ENCODE results near the gene RNF10.

The RNF10 gene

DNA sequence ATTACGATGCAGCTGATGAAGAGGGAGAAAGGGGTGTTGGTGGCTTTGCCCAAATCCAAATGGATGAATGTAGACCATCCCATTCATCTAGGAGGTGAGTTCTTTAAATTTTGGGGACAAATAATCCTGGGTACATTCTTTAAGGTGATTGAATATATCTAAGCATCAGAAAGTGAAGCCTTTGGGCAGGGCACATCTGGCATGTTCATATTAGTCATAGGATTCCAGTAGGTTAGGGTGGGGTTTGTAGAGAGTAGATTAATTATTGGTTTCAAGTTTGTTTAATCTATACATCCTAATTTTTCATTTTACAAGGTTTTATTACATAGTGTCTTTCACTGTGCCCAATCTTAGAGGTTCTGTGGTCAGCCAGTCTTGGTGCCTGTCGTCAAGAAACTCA is 23.4 kb downstream of the RNF10 start:
- H3K4me3 ChIP-seq (ENCODE audit: low read depth, low read length), result no peak overlapping the region
- TF ChIP-seq, protein P1, sequence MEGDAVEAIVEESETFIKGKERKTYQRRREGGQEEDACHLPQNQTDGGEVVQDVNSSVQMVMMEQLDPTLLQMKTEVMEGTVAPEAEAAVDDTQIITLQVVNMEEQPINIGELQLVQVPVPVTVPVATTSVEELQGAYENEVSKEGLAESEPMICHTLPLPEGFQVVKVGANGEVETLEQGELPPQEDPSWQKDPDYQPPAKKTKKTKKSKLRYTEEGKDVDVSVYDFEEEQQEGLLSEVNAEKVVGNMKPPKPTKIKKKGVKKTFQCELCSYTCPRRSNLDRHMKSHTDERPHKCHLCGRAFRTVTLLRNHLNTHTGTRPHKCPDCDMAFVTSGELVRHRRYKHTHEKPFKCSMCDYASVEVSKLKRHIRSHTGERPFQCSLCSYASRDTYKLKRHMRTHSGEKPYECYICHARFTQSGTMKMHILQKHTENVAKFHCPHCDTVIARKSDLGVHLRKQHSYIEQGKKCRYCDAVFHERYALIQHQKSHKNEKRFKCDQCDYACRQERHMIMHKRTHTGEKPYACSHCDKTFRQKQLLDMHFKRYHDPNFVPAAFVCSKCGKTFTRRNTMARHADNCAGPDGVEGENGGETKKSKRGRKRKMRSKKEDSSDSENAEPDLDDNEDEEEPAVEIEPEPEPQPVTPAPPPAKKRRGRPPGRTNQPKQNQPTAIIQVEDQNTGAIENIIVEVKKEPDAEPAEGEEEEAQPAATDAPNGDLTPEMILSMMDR (IDR thresholded peaks at IDR 0.05; ENCODE audit: borderline replicate concordance, insufficient read depth, low read depth, low read length), result no peak

DNA sequence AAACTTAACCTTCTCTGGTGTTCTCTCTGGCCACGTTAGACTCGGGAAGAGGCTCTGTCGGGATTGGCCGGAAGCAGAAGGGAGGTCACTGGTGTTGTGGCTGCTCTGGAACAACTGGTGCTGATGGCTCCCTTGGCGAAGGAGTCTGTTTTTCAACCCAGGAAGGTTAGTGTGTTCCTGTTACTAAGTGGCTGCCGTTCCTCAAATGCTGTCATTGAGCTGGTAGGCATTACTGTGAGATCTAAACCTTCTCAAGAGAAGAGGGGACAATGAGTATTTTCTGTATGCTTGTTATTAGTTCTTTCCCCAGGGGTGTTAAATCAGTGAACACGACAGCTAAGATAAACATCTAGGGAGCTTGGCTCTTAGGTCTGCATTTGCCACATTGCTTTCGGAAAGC is 28.8 kb downstream of the RNF10 start:
- no peak overlapping the region for H3K4me3 ChIP-seq (ENCODE audit: low read depth, low read length)
- TF ChIP-seq, protein P1 (IDR thresholded peaks at IDR 0.05; ENCODE audit: borderline replicate concordance, insufficient read depth, low read depth, low read length), result no peak

DNA sequence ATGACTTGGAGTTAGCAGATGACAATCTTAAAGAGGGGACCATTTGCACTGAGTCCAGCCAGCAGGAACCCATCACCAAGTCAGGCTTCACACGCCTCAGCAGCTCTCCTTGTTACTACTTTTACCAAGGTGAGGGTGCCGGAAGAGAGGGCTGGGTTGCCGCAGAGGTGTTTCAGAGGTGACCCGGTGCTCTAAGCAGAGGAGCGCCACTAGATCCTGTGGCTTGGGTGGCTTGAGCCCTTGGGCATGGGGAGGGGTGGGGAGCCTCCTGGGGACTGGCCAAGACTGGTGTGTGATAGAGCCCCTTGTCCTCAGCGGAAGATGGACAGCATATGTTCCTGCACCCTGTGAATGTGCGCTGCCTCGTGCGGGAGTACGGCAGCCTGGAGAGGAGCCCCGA is 29.3 kb downstream of the RNF10 start:
- TF ChIP-seq, protein P1 (IDR thresholded peaks at IDR 0.05; ENCODE audit: borderline replicate concordance, insufficient read depth, low read depth, low read length), result no peak
- H3K4me3 ChIP-seq (ENCODE audit: low read depth, low read length), result no peak overlapping the region

DNA sequence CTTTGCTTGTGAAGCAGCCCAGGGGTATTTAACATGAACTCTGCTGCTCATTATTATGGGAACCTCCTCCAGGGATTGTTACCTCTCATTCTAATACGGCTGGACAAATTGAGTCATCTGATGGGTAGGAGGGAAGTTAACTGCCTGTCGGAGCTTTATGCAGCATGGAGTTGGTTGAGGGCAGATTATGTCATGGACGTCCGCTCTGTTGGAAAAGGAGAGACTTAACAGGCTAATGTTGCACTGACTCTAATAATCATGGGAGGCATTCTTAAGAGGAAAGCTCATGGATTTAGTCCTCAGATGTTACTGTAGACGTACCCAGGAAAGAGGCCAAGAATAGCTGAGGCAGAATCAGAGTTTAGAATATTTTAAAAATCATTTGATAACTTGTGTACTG is 37.1 kb downstream of the RNF10 start:
- H3K4me3 ChIP-seq (ENCODE audit: low read depth, low read length), result no peak overlapping the region
- TF ChIP-seq, protein P1 (IDR thresholded peaks at IDR 0.05; ENCODE audit: borderline replicate concordance, insufficient read depth, low read depth, low read length), result no peak

DNA sequence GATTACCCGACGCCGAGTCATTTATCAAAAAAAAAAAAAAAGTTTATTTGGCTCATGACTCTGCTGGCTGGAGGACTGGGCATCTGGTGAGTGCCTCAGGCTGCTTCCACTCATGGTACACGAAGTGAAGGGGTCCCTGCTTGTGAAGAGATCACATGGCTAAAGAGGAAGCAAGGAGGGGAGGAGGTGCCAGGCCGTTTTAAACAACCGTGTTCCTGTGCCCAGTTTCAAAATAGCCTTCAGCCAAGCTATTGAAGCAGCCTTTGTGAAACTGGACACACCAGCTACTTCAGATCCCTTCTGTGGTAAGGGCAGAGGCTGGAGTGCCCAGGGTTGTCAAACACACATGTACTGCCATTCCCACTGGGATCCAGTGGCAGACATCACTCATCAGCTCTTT is 39.4 kb downstream of the RNF10 start:
- no peak overlapping the region for H3K4me3 ChIP-seq (ENCODE audit: low read depth, low read length)
- TF ChIP-seq, protein P1 (IDR thresholded peaks at IDR 0.05; ENCODE audit: borderline replicate concordance, insufficient read depth, low read depth, low read length), result no peak

DNA sequence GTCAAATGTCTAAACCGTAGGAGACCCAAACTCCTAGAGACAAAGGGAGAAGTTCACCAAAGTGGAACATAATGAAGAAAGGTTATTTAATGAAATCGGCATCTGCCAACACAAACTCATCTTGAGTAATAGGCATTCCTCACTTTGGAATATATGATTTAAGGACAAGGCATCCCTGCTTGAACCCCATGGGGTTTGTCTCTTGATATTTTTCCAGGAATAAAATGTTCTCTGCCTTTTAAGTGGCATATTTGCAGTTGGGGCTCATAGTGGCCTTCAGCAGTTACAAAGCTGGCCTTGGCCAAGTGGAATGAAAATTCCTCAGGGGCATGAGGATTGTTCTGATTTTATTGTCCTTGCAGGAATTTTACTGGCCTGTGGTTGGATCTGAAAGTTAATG is 40.0 kb downstream of the RNF10 start:
- TF ChIP-seq, protein P1 (IDR thresholded peaks at IDR 0.05; ENCODE audit: borderline replicate concordance, insufficient read depth, low read depth, low read length), result no peak
- no peak overlapping the region for H3K4me3 ChIP-seq (ENCODE audit: low read depth, low read length)

DNA sequence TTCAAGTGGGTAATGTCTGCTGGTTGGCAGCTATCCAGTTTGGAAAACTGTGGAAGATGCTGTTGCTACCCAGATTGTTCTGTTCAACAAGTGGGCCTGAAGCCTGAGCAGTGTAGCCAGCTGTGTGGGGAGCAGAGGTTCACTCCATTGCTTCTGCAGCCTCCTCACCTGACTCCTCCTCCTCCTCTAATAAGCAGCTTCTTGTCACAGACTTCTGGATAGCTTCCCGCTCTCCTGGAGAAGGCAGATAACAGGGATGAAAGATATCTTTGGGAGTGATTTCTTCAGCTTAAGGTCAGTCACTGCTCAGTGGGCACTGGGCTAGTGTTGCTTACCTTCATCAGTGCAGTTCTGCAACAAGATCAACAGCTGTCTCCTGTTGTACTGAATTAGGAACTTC is 45.0 kb downstream of the RNF10 start:
- TF ChIP-seq, protein P1 (IDR thresholded peaks at IDR 0.05; ENCODE audit: borderline replicate concordance, insufficient read depth, low read depth, low read length), result no peak
- no peak overlapping the region for H3K4me3 ChIP-seq (ENCODE audit: low read depth, low read length)
